GM12892 (cell line): Measurements from ENCODE around the gene KPNA6.
"Not testable (repeated sequence)": the region's sequence is repeated elsewhere in the genome, so short reads cannot be mapped to it uniquely, and the experiment has no call there.

Experiments used
- POLR2A ChIP-seq: IDR thresholded peaks from 2 replicates; pipeline ENCODE4 v1.6.1; 2011; ENCODE audit warnings: low read depth, low read length, control low read depth
- TAF1 ChIP-seq: IDR thresholded peaks from 2 replicates; pipeline ENCODE4 v1.6.1; 2011; ENCODE audit warnings: low read depth, mild to moderate bottlenecking, control low read depth, low read length, borderline replicate concordance

DNA sequence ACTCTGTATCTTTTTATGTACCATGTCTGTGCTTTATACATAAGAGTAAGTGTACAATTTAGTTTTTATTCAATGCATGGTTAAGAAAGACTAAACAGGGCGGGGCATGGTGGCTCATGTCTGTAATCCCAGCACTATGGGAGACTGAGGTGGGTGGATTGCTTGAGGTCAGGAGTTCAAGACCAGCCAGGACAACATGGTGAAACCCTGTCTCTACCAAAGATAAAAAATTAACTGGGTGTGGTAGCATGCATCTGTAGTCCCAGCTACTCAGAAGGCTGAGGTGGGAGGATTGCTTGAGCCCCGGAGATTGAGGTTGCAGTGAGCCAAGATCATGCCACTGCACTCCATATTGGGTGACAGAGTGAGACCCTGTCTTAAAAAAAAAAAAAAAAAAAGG lies 15.5 kb downstream of the KPNA6 start:
- TF ChIP-seq TAF1, POLR2A: not testable (repeated sequence)
